Activated CD4-positive, alpha-beta T cell treated with anti-CD3 and anti-CD28 coated beads for 1 hour (primary cell): ENCODE data around the gene EEA1.
"Not testable (repeated sequence)": the region's sequence is repeated elsewhere in the genome, so short reads cannot be mapped to it uniquely, and the experiment has no call there.

Experiments used
- DNase-seq: peaks from one replicate; pipeline ENCODE4 v3.0.0-alpha.2; 2020

Gene EEA1

GRCh38 chr12:92928962-92929915, at the start of gene EEA1:
Gene EEA1 (minus strand): TSS chr12:92929295. CDS start chr12:92929066, 229 bp downstream.
- peak; percentile 95 for DNase-seq

- no peak for DNase-seq
Observed at GRCh38 chr12:92978607-92979006, 49.5 kb upstream of the EEA1 start.

GRCh38 chr12:92977326-92977725, 48.2 kb upstream of the EEA1 start:
- no peak for DNase-seq

GRCh38 chr12:92974759-92975158, 45.7 kb upstream of the EEA1 start:
- DNase-seq, result no peak

- DNase-seq, result no peak
Observed at GRCh38 chr12:92973614-92974013, 44.5 kb upstream of the EEA1 start.

GRCh38 chr12:92971859-92972524, 42.9 kb upstream of the EEA1 start:
- DNase-seq, result no peak

- no peak for DNase-seq
Observed at GRCh38 chr12:92968176-92968813, 39.2 kb upstream of the EEA1 start.

GRCh38 chr12:92964378-92964777, 35.3 kb upstream of the EEA1 start:
- DNase-seq, result not testable (repeated sequence)

GRCh38 chr12:92961949-92962348, 32.9 kb upstream of the EEA1 start:
- DNase-seq, result no peak

GRCh38 chr12:92955997-92956663, 27.0 kb upstream of the EEA1 start:
- DNase-seq, result no peak

- DNase-seq, result no peak
Observed at GRCh38 chr12:92953747-92954146, 24.7 kb upstream of the EEA1 start.

GRCh38 chr12:92952394-92952793, 23.3 kb upstream of the EEA1 start:
- DNase-seq, result no peak

GRCh38 chr12:92951006-92951405, 21.9 kb upstream of the EEA1 start:
- no peak for DNase-seq

- DNase-seq, result no peak
Observed at GRCh38 chr12:92950011-92950410, 20.9 kb upstream of the EEA1 start.

GRCh38 chr12:92949466-92949865, 20.4 kb upstream of the EEA1 start:
- no peak for DNase-seq

GRCh38 chr12:92947589-92948215, 18.6 kb upstream of the EEA1 start:
- no peak for DNase-seq

- DNase-seq, result no peak
Observed at GRCh38 chr12:92945659-92946220, 16.6 kb upstream of the EEA1 start.

GRCh38 chr12:92943482-92944250, 14.6 kb upstream of the EEA1 start:
- no peak for DNase-seq

- DNase-seq, result no peak
Observed at GRCh38 chr12:92942905-92943304, 13.8 kb upstream of the EEA1 start.

GRCh38 chr12:92939116-92939515, 10.0 kb upstream of the EEA1 start:
- no peak for DNase-seq

GRCh38 chr12:92938638-92939037, 9.5 kb upstream of the EEA1 start:
- DNase-seq, result no peak
